Sigmoid colon (tissue), 7 donors: ENCODE measurements around the gene TRNP1. TPM values are rescaled to one million over a fixed set of nuclear protein-coding genes. Genes with fewer than 3 reads are reported as not detected.
"Not testable (repeated sequence)": the region's sequence is repeated elsewhere in the genome, so short reads cannot be mapped to it uniquely, and the experiment has no call there.

Experiments
- DNase-seq: peaks from one replicate; pipeline ENCODE4 v3.0.0-alpha.2; 2019
- H3K27ac ChIP-seq, 4 donors: fragments of 200-600 bp; sonication (generic); one replicate each; pipeline ENCODE4 v1.5.1; 2016 to 2019; ENCODE audit warnings: mild to moderate bottlenecking in 1 of 4
- H3K27me3 ChIP-seq, 3 donors: fragments of 200-600 bp; sonication (generic); one replicate each; pipeline ENCODE4 v1.5.1; 2019; ENCODE audit warnings: mild to moderate bottlenecking in 1 of 3
- H3K36me3 ChIP-seq, 4 donors: fragments of 200-600 bp; sonication (generic); one replicate each; pipeline ENCODE4 v1.5.1; 2016 to 2019
- H3K4me1 ChIP-seq, 4 donors: fragments of 200-600 bp; sonication (generic); one replicate each; pipeline ENCODE4 v1.5.1; 2017 to 2019
- H3K4me3 ChIP-seq, 4 donors: fragments of 200-600 bp; sonication (generic); one replicate each; pipeline ENCODE4 v1.5.1; 2017 to 2019; ENCODE audit warnings: mild to moderate bottlenecking in 2 of 4, moderate library complexity in 1 of 4
- H3K9me3 ChIP-seq, 4 donors: fragments of 200-600 bp in 3 of 4; sonication (generic) in 3 of 4; one replicate each; pipeline versions ENCODE4 v1.5.1 to v1.6.1; 2013 to 2019
- EP300 ChIP-seq, 4 donors: sonication (generic); formaldehyde crosslinking; IDR thresholded peaks; one replicate each; pipeline ENCODE4 v1.6.1; 2017; ENCODE audit warnings: antibody characterized with exemption in 4 of 4
- POLR2A ChIP-seq, 2 donors: fragments of 450-650 bp; IDR thresholded peaks; one replicate each; pipeline ENCODE4 v1.6.1; 2016; ENCODE audit warnings: antibody characterized with exemption in 2 of 2, mild to moderate bottlenecking in 2 of 2, moderate library complexity in 2 of 2
- POLR2AphosphoS5 ChIP-seq, 4 donors: sonication (generic); formaldehyde crosslinking; IDR thresholded peaks; one replicate each; pipeline ENCODE4 v1.6.1; 2017; ENCODE audit warnings: antibody characterized with exemption in 4 of 4
- WGBS, 2 donors: extraction: QIAGEN DNeasy Blood & Tissue Kit; methylation state at CpG; one replicate each; pipeline ENCODE4 v1.1.7; 2013; 5-methylcytosine and 5-hydroxymethylcytosine counted together
- intact Hi-C: fragments of 100-400 bp; cut with DNase I; formaldehyde crosslinking; loops from one replicate; pipeline ENCODE4 v1.15.1; 2023
- polyA plus RNA-seq, 3 donors: library from polyadenylated mRNA; stranded (reverse); fragments of 200-250 nt; gene quantifications; one replicate each; pipeline ENCODE4 v1.2.3, GENCODE V29; 2013
- total RNA-seq, 4 donors: library from RNA; depleted of rRNA; stranded (reverse); fragments of >200 nt; gene quantifications; one replicate each; pipeline ENCODE4 v1.1.0, GENCODE V29; 2016
- TF ChIP-seq, protein P1 (sequence below), 4 experiments: fragments of 450-650 bp in 3 of 4; fragments of 200-600 bp in 1 of 4; IDR thresholded peaks; one replicate each; pipeline ENCODE4 v1.5.1; 2016 to 2019; ENCODE audit warnings: antibody characterized with exemption in 4 of 4, mild to moderate bottlenecking in 3 of 4, moderate library complexity in 2 of 4
- donor health status: healthy with polysubstance abuse.
- donor health status: Bipolar disorder and iron deficiency.
- donor health status: healthy.

TRNP1 gene, protein sequence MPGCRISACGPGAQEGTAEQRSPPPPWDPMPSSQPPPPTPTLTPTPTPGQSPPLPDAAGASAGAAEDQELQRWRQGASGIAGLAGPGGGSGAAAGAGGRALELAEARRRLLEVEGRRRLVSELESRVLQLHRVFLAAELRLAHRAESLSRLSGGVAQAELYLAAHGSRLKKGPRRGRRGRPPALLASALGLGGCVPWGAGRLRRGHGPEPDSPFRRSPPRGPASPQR
- total RNA-seq (10 to 100 TPM; 15.5 to 29.6 (median 20.2) TPM), polyA plus RNA-seq (10 to 100 TPM in 1 of 3 donors, 1 to 10 TPM in 2; 3.0 to 10.8 (median 4.3) TPM)

GRCh38 chr1:26993237-26994019 lies at the start of gene TRNP1:
TRNP1 (plus strand) TSS chr1:26993692; CDS start chr1:26993787, 95 bp downstream.
- peak within 1 kb of the TSS; percentile 64 to 82 (median 74) for H3K4me3 ChIP-seq
- TF ChIP-seq POLR2AphosphoS5 (IDR thresholded peaks at IDR 0.05) (peak; percentile 81 to 95 (median 94)), POLR2A (IDR thresholded peaks at IDR 0.05) (peak; percentile 63 to 71), EP300 (IDR thresholded peaks at IDR 0.05) (no peak)
- TF ChIP-seq, protein P1, sequence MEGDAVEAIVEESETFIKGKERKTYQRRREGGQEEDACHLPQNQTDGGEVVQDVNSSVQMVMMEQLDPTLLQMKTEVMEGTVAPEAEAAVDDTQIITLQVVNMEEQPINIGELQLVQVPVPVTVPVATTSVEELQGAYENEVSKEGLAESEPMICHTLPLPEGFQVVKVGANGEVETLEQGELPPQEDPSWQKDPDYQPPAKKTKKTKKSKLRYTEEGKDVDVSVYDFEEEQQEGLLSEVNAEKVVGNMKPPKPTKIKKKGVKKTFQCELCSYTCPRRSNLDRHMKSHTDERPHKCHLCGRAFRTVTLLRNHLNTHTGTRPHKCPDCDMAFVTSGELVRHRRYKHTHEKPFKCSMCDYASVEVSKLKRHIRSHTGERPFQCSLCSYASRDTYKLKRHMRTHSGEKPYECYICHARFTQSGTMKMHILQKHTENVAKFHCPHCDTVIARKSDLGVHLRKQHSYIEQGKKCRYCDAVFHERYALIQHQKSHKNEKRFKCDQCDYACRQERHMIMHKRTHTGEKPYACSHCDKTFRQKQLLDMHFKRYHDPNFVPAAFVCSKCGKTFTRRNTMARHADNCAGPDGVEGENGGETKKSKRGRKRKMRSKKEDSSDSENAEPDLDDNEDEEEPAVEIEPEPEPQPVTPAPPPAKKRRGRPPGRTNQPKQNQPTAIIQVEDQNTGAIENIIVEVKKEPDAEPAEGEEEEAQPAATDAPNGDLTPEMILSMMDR (IDR thresholded peaks at IDR 0.05) = no peak
- intact Hi-C loops = loop anchor here (10.0 kb wide), 1 partner anchor 401 kb away; the partner anchor contains the start of gene GPR3
- DNase-seq = peak; percentile 85
- H3K27ac ChIP-seq = peak within 1 kb of the TSS; percentile 91 to 98 (median 97)
- no peaks in the 10 kb centered on the region for H3K9me3 ChIP-seq
- WGBS, 2 donors = 1% methylated on average over 60 of the region's 61 CpGs
- no peaks in the 10 kb centered on the region for H3K36me3 ChIP-seq
- H3K4me1 ChIP-seq = peaks cover 0 to 51% (median 45%) of the 10 kb centered on the region in 4 donors
- peaks cover 0 to 19% (median 5%) of the 10 kb centered on the region in 3 donors for H3K27me3 ChIP-seq

- Histone ChIP-seq H3K9me3 (no peaks in the 10 kb centered on the region), H3K36me3 (peaks cover 36 to 64% (median 54%) of the 10 kb centered on the region in 4 donors), H3K27ac (no peak overlapping the region), H3K4me3 (no peak overlapping the region), H3K27me3 (no peaks in the 10 kb centered on the region), H3K4me1 (no peaks in the 10 kb centered on the region)
- no peak for DNase-seq
- WGBS, 2 donors = 38 to 75% methylated on average over 2 of the region's 2 CpGs
- intact Hi-C loops = no loop called here
- no peak for TF ChIP-seq POLR2A (IDR thresholded peaks at IDR 0.05)
- TF ChIP-seq POLR2AphosphoS5 (IDR thresholded peaks at IDR 0.05) = no peak
- no peak for TF ChIP-seq EP300 (IDR thresholded peaks at IDR 0.05)
- TF ChIP-seq, protein P1 (IDR thresholded peaks at IDR 0.05) = no peak
Observed at GRCh38 chr1:26945138-26945537, 48.4 kb upstream of the TRNP1 start.

GRCh38 chr1:26945728-26946127 lies 47.8 kb upstream of the TRNP1 start:
- Histone ChIP-seq H3K36me3 (peaks cover 36 to 64% (median 54%) of the 10 kb centered on the region in 4 donors), H3K9me3 (no peaks in the 10 kb centered on the region), H3K4me3 (no peak overlapping the region), H3K4me1 (no peaks in the 10 kb centered on the region), H3K27me3 (no peaks in the 10 kb centered on the region), H3K27ac (no peak overlapping the region)
- intact Hi-C loops = no loop called here
- 19 to 71% methylated on average over 8 of the region's 8 CpGs for WGBS, 2 donors
- TF ChIP-seq POLR2A (IDR thresholded peaks at IDR 0.05) (no peak), POLR2AphosphoS5 (IDR thresholded peaks at IDR 0.05) (no peak), EP300 (IDR thresholded peaks at IDR 0.05) (no peak)
- TF ChIP-seq, protein P1 (IDR thresholded peaks at IDR 0.05) = no peak
- no peak for DNase-seq

GRCh38 chr1:26946270-26946669 lies 47.2 kb upstream of the TRNP1 start:
- WGBS, 2 donors = 20 to 69% methylated on average over 4 of the region's 4 CpGs
- intact Hi-C loops = no loop called here
- Histone ChIP-seq H3K9me3 (no peaks in the 10 kb centered on the region), H3K27ac (no peak overlapping the region), H3K27me3 (no peaks in the 10 kb centered on the region), H3K4me1 (no peaks in the 10 kb centered on the region), H3K36me3 (peaks cover 34 to 62% (median 53%) of the 10 kb centered on the region in 4 donors), H3K4me3 (no peak overlapping the region)
- DNase-seq = no peak
- TF ChIP-seq, protein P1 (IDR thresholded peaks at IDR 0.05) = no peak
- TF ChIP-seq EP300 (IDR thresholded peaks at IDR 0.05) = no peak
- no peak for TF ChIP-seq POLR2A (IDR thresholded peaks at IDR 0.05)

DNA sequence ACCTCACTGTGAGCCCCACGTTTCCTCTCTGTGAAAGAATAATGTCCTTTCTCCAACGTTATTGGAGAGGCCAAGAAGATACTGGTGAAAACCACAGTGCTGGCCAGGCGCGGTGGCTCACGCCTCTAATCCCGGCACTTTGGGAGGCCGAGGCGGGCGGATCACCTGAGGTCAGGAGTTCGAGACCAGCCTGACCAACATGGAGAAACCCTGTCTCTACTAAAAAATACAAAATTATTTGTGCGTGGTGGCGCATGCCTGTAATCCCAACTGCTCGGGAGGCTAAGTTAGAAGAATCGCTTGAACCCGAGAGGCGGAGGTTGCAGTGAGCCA lies 44.8 kb upstream of the TRNP1 start:
- DNase-seq, intact Hi-C loops, H3K4me1 ChIP-seq, H3K27me3 ChIP-seq, H3K4me3 ChIP-seq, H3K9me3 ChIP-seq, H3K27ac ChIP-seq: not testable (repeated sequence)
- 87 to 92% methylated on average over 16 of the region's 16 CpGs for WGBS, 2 donors
- peaks cover 10 to 38% (median 28%) of the 10 kb centered on the region in 4 donors for H3K36me3 ChIP-seq
